ENCODE results near the gene ROPN1. TPM values are rescaled to one million over a fixed set of nuclear protein-coding genes. Genes with fewer than 3 reads are reported as not detected.
"Not testable (repeated sequence)": the region's sequence is repeated elsewhere in the genome, so short reads cannot be mapped to it uniquely, and the experiment has no call there.

Gene ROPN1
- not detected in 2 replicates for total RNA-seq

- DNase-seq (ENCODE audit: low read depth) = not testable (repeated sequence)
- peak within 1 kb of the TSS; percentile 23 for H3K4me3 ChIP-seq (ENCODE audit: low read depth, low read length)
Measured at GRCh38 chr3:123991730-123992588, at the start of gene ROPN1. Gene ROPN1 (minus strand): TSS chr3:123992124. CDS start chr3:123980481, 11,643 bp downstream.

- H3K4me3 ChIP-seq (ENCODE audit: low read depth, low read length) = no peak overlapping the region
- no peak for TF ChIP-seq CTCF (conservative IDR thresholded peaks at IDR 0.05; ENCODE audit: low read depth, low read length)
- no peak for DNase-seq (ENCODE audit: low read depth)
Measured at GRCh38 chr3:124041553-124041952, 49.6 kb upstream of the ROPN1 start.

GRCh38 chr3:124037326-124037725 lies 45.4 kb upstream of the ROPN1 start:
- DNase-seq (ENCODE audit: low read depth) = no peak
- no peak overlapping the region for H3K4me3 ChIP-seq (ENCODE audit: low read depth, low read length)
- TF ChIP-seq CTCF (conservative IDR thresholded peaks at IDR 0.05; ENCODE audit: low read depth, low read length) = no peak

GRCh38 chr3:124036214-124036613 lies 44.3 kb upstream of the ROPN1 start:
- H3K4me3 ChIP-seq (ENCODE audit: low read depth, low read length); DNase-seq (ENCODE audit: low read depth): not testable (repeated sequence)

- H3K4me3 ChIP-seq (ENCODE audit: low read depth, low read length) = no peak overlapping the region
- TF ChIP-seq CTCF (conservative IDR thresholded peaks at IDR 0.05; ENCODE audit: low read depth, low read length) = no peak
- DNase-seq (ENCODE audit: low read depth) = no peak
Measured at GRCh38 chr3:124035463-124036121, 43.7 kb upstream of the ROPN1 start.

GRCh38 chr3:124034844-124035152 lies 42.9 kb upstream of the ROPN1 start:
- no peak for TF ChIP-seq CTCF (conservative IDR thresholded peaks at IDR 0.05; ENCODE audit: low read depth, low read length)
- H3K4me3 ChIP-seq (ENCODE audit: low read depth, low read length) = peak overlapping the region; percentile 74
- no peak for DNase-seq (ENCODE audit: low read depth)

- peak overlapping the region; percentile 74 for H3K4me3 ChIP-seq (ENCODE audit: low read depth, low read length)
- no peak for TF ChIP-seq CTCF (conservative IDR thresholded peaks at IDR 0.05; ENCODE audit: low read depth, low read length)
- no peak for DNase-seq (ENCODE audit: low read depth)
Measured at GRCh38 chr3:124034016-124034843, 42.3 kb upstream of the ROPN1 start.
